Stimulated activated CD4-positive, alpha-beta T cell treated with anti-CD3 and anti-CD28 coated beads, Interleukin-15, amount 100 ng/mL, for 24 hours (primary cell): Measurements from ENCODE around the gene RPS6KA2.

Source experiments
- DNase-seq: peaks from one replicate; pipeline ENCODE4 v3.0.0-alpha.2; 2020

Gene RPS6KA2

GRCh38 chr6:166439366-166440091, 187.5 kb downstream of the RPS6KA2 start:
- no peak for DNase-seq

GRCh38 chr6:166438211-166438861, 188.7 kb downstream of the RPS6KA2 start:
- no peak for DNase-seq

GRCh38 chr6:166437661-166438060, 189.4 kb downstream of the RPS6KA2 start:
- DNase-seq, result no peak

- DNase-seq, result no peak
Measured at GRCh38 chr6:166436195-166437139, 190.6 kb downstream of the RPS6KA2 start.

GRCh38 chr6:166435574-166435973, 191.5 kb downstream of the RPS6KA2 start:
- peak; percentile 36 for DNase-seq

GRCh38 chr6:166434336-166434735, 192.7 kb downstream of the RPS6KA2 start:
- no peak for DNase-seq

- no peak for DNase-seq
Measured at GRCh38 chr6:166433096-166433495, 194.0 kb downstream of the RPS6KA2 start.

- DNase-seq, result no peak
Measured at GRCh38 chr6:166430269-166430668, 196.8 kb downstream of the RPS6KA2 start.

- DNase-seq, result no peak
Measured at GRCh38 chr6:166424431-166424830, 202.6 kb downstream of the RPS6KA2 start.

- no peak for DNase-seq
Measured at GRCh38 chr6:166423781-166424180, 203.3 kb downstream of the RPS6KA2 start.

GRCh38 chr6:166423051-166423745, 203.9 kb downstream of the RPS6KA2 start:
- DNase-seq, result no peak

- DNase-seq, result no peak
Measured at GRCh38 chr6:166422201-166422940, 204.7 kb downstream of the RPS6KA2 start.

- no peak for DNase-seq
Measured at GRCh38 chr6:166420351-166420750, 206.7 kb downstream of the RPS6KA2 start.

- DNase-seq, result no peak
Measured at GRCh38 chr6:166419717-166420116, 207.3 kb downstream of the RPS6KA2 start.

- DNase-seq, result peak; percentile 72
Measured at GRCh38 chr6:166419286-166419685, 207.8 kb downstream of the RPS6KA2 start.

GRCh38 chr6:166418691-166419143, 208.3 kb downstream of the RPS6KA2 start:
- peak; percentile 43 for DNase-seq

- DNase-seq, result peak; percentile 35
Measured at GRCh38 chr6:166417285-166417691, 209.8 kb downstream of the RPS6KA2 start.

- DNase-seq, result no peak
Measured at GRCh38 chr6:166415833-166416347, 211.2 kb downstream of the RPS6KA2 start.

GRCh38 chr6:166415306-166415705, 211.7 kb downstream of the RPS6KA2 start:
- peak; percentile 32 for DNase-seq

GRCh38 chr6:166413491-166413951, 213.5 kb downstream of the RPS6KA2 start:
- no peak for DNase-seq

GRCh38 chr6:166412911-166413384, 214.1 kb downstream of the RPS6KA2 start:
- no peak for DNase-seq
